Neural progenitor cell (in vitro differentiated cells): Measurements from ENCODE around the gene TARBP1. TPM values are rescaled to one million over a fixed set of nuclear protein-coding genes. Genes with fewer than 3 reads are reported as not detected.
"Not testable (repeated sequence)": the region's sequence is repeated elsewhere in the genome, so short reads cannot be mapped to it uniquely, and the experiment has no call there.

ENCODE experiments used
- DNase-seq: peaks from one replicate; pipeline ENCODE4 v3.0.0-alpha.2; 2016; ENCODE audit warnings: low spot score
- H2AFZ ChIP-seq: fragments of 200-600 bp; sonication (generic); replicated peaks from 2 replicates; pipeline ENCODE4 v1.6.1; 2016; ENCODE audit warnings: antibody characterized with exemption
- H3F3A ChIP-seq: fragments of 200-600 bp; sonication (generic); 2 replicates; pipeline ENCODE4 v1.6.1; 2016; ENCODE audit warnings: antibody characterized with exemption, low read depth
- H3K27ac ChIP-seq: fragments of 200-600 bp; sonication (generic); 2 replicates; pipeline ENCODE4 v1.5.1; 2016; ENCODE audit warnings: mild to moderate bottlenecking
- H3K27me3 ChIP-seq: fragments of 200-600 bp; sonication (generic); 2 replicates; pipeline ENCODE4 v1.6.1; 2016; ENCODE audit warnings: mild to moderate bottlenecking, moderate library complexity
- H3K36me3 ChIP-seq: fragments of 200-600 bp; sonication (generic); 2 replicates; pipeline ENCODE4 v1.5.1; 2016
- H3K4me1 ChIP-seq: fragments of 200-600 bp; sonication (generic); 2 replicates; pipeline ENCODE4 v1.6.1; 2016; ENCODE audit warnings: mixed run types
- H3K4me2 ChIP-seq: fragments of 200-600 bp; sonication (generic); 2 replicates; pipeline ENCODE4 v1.6.1; 2016
- H3K4me3 ChIP-seq: fragments of 200-600 bp; sonication (generic); 2 replicates; pipeline ENCODE4 v1.5.1; 2016
- H3K79me2 ChIP-seq: fragments of 200-600 bp; sonication (generic); 2 replicates; pipeline ENCODE4 v1.6.1; 2016; ENCODE audit warnings: low read depth
- H3K9ac ChIP-seq: fragments of 200-600 bp; sonication (generic); 2 replicates; pipeline ENCODE4 v1.6.1; 2016
- H3K9me3 ChIP-seq: fragments of 200-600 bp; sonication (generic); 2 replicates; pipeline ENCODE4 v1.5.1; 2016; ENCODE audit warnings: low read depth
- H4K20me1 ChIP-seq: fragments of 200-600 bp; sonication (generic); 2 replicates; pipeline ENCODE4 v1.6.1; 2016; ENCODE audit warnings: low read depth
- H3K27ac Mint-ChIP-seq: 3 replicates; pipeline ENCODE4 v1.8.0; 2021; ENCODE audit warnings: mixed read lengths
- H3K27me3 Mint-ChIP-seq: 2 replicates; pipeline ENCODE4 v1.8.0; 2022; ENCODE audit warnings: low read depth, mild to moderate bottlenecking, inconsistent platforms, moderate library complexity, mixed read lengths; ENCODE audit not compliant: insufficient read depth
- H3K36me3 Mint-ChIP-seq: 3 replicates; pipeline ENCODE4 v1.8.0; 2021; ENCODE audit warnings: mixed read lengths
- H3K4me1 Mint-ChIP-seq: 3 replicates; pipeline ENCODE4 v1.8.0; 2021; ENCODE audit warnings: mixed read lengths
- H3K4me3 Mint-ChIP-seq: 3 replicates; pipeline ENCODE4 v1.8.0; 2021; ENCODE audit warnings: mild to moderate bottlenecking, moderate library complexity, mixed read lengths
- H3K9me3 Mint-ChIP-seq: 3 replicates; pipeline ENCODE4 v1.8.0; 2020; ENCODE audit warnings: mixed read lengths
- EZH2 ChIP-seq: fragments of 200-600 bp; sonication (generic); IDR thresholded peaks from 2 replicates; pipeline ENCODE4 v1.6.1; 2017; ENCODE audit warnings: antibody characterized with exemption, mild to moderate bottlenecking, moderate library complexity
- EZH2phosphoT487 ChIP-seq: fragments of 200-600 bp; sonication (generic); IDR thresholded peaks from 2 replicates; pipeline ENCODE4 v1.6.1; 2017; ENCODE audit warnings: antibody characterized with exemption
- total RNA-seq: library from RNA; depleted of rRNA; stranded (reverse); fragments of >200 nt; gene quantifications from 2 replicates; pipeline ENCODE4 v1.2.3, GENCODE V29; 2015; ENCODE audit warnings: low replicate concordance
- TF ChIP-seq, protein P1 (sequence below): fragments of 200-600 bp; sonication (generic); IDR thresholded peaks from 2 replicates; pipeline ENCODE4 v1.5.1; 2017; ENCODE audit warnings: antibody characterized with exemption, mild to moderate bottlenecking

Gene TARBP1
- total RNA-seq, 1 donor from 2014 or later = 99.0 TPM

DNA sequence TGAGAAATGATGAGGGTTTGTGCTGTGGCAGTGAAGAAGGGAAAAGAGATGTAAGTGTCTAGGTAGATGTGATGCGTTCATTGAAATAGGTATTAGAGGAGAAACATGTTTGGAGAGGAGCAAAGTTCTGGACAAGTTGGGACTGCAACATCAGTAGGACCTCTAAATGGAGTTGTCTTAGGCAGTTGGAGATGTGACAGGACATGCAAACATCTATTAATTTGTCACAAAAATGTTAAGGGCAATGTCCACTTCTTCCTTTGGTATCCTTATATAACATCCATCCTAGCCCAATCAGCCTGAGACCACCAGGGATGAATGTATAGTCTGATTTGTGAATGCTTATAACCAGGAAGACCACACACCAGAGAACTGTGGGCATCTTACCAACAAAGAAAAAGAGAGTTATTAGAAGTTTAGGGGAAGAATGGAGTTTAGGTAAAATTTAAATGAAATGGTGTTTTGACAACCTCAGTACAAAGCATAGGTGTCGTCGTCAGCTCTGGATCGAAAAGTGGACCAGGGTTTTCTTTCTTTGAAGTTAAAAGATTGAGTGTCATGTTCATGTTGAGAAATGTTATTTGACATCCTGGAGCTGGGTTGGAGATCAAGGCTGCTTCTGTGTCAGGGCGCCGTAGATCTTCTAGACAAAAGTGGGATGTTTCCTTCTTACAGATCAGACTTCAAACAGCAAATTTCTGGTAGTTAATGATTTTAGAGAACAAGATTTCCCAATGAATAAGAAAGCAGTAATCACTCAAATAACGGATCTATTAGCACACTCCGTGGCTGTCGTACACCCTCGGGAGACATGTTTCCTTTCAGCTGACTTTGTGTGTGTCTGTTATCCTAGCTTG, 97.1 kb downstream of the TARBP1 start:
- no peaks in the 10 kb centered on the region for H3K27me3 ChIP-seq
- Mint-ChIP-seq H3K27me3 (peaks cover 2% of the 10 kb centered on the region), H3K36me3 (peaks cover 19% of the 10 kb centered on the region), H3K4me3 (no peak overlapping the region), H3K4me1 (no peaks in the 10 kb centered on the region), H3K9me3 (no peaks in the 10 kb centered on the region), H3K27ac (no peak overlapping the region)
- no peak overlapping the region for H3K9ac ChIP-seq
- no peaks in the 10 kb centered on the region for H3K36me3 ChIP-seq
- TF ChIP-seq EZH2 = no peak
- no peaks in the 10 kb centered on the region for H4K20me1 ChIP-seq
- no peaks in the 10 kb centered on the region for H3K4me1 ChIP-seq
- DNase-seq = no peak
- no peak overlapping the region for H3K4me2 ChIP-seq
- H3K9me3 ChIP-seq = no peaks in the 10 kb centered on the region
- no peaks in the 10 kb centered on the region for H3F3A ChIP-seq
- H3K4me3 ChIP-seq = no peak overlapping the region
- H3K79me2 ChIP-seq = peaks cover 16% of the 10 kb centered on the region
- no peak overlapping the region for H3K27ac ChIP-seq
- H2AFZ ChIP-seq = no peak overlapping the region

DNA sequence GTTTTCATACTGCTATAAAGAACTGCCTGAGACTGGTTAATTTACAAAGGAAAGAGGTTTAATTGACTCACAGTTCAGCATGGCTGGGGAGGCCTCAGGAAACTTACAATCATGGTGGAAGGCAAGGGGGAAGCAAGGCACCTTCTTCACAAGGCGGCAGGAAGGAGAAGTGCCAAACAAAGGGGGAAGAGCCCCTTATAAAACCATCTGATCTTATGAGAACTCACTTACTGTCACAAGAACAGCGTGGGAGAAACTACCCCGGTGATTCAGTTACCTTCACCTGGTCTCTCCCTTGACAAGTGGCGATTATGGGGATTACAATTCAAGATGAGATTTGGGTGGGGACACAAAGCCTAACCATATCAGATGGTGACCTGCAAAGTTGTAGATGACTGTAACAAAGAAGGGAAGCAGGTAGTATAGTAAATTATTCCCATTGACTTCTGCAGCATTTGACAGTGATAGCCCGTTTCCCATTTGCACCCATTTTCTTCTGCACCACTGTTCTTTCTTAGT, 99.3 kb downstream of the TARBP1 start:
- H3K9me3 Mint-ChIP-seq, H3K4me1 Mint-ChIP-seq, DNase-seq, H3K4me1 ChIP-seq, H3K4me3 Mint-ChIP-seq, H3K27ac ChIP-seq, H2AFZ ChIP-seq, H3K9ac ChIP-seq, H3F3A ChIP-seq, H3K4me2 ChIP-seq, H3K27me3 Mint-ChIP-seq, H3K36me3 ChIP-seq, H3K4me3 ChIP-seq, H4K20me1 ChIP-seq, H3K27me3 ChIP-seq, H3K9me3 ChIP-seq, H3K27ac Mint-ChIP-seq: not testable (repeated sequence)
- peaks cover 19% of the 10 kb centered on the region for H3K79me2 ChIP-seq
- peaks cover 24% of the 10 kb centered on the region for H3K36me3 Mint-ChIP-seq

DNA sequence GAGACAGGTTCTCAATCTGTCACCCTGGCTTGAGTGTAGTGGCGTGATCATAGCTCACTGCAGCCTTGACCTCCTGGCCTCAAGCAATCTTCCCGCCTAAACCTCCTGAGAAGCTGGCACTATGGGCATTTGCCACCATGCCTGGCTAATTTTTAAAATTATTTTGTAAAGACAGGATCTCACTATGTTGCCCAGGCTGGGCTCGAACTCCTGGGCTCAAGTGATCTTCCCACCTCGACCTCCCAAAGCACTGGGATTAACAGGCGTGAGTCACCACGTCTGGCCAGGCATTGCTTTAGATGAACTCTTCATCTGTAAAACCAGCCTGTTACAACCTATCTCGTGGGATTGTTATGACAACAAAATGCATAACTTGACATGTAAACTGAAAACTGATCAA, 103.3 kb downstream of the TARBP1 start:
- H3K9me3 Mint-ChIP-seq = no peaks in the 10 kb centered on the region
- H3K9me3 ChIP-seq = no peaks in the 10 kb centered on the region
- H3K27ac Mint-ChIP-seq = no peak overlapping the region
- no peak overlapping the region for H3K4me2 ChIP-seq
- H3K9ac ChIP-seq = no peak overlapping the region
- H3K36me3 Mint-ChIP-seq = peaks cover 24% of the 10 kb centered on the region
- DNase-seq = no peak
- no peaks in the 10 kb centered on the region for H3K36me3 ChIP-seq
- H3K27me3 ChIP-seq = no peaks in the 10 kb centered on the region
- no peak overlapping the region for H3K27ac ChIP-seq
- H3K4me3 ChIP-seq = no peak overlapping the region
- no peak overlapping the region for H2AFZ ChIP-seq
- peaks cover 15% of the 10 kb centered on the region for H3K4me1 Mint-ChIP-seq
- H4K20me1 ChIP-seq = no peaks in the 10 kb centered on the region
- H3K4me3 Mint-ChIP-seq = no peak overlapping the region
- H3K27me3 Mint-ChIP-seq = peaks cover 3% of the 10 kb centered on the region
- TF ChIP-seq EZH2phosphoT487 = no peak
- TF ChIP-seq, protein P1, sequence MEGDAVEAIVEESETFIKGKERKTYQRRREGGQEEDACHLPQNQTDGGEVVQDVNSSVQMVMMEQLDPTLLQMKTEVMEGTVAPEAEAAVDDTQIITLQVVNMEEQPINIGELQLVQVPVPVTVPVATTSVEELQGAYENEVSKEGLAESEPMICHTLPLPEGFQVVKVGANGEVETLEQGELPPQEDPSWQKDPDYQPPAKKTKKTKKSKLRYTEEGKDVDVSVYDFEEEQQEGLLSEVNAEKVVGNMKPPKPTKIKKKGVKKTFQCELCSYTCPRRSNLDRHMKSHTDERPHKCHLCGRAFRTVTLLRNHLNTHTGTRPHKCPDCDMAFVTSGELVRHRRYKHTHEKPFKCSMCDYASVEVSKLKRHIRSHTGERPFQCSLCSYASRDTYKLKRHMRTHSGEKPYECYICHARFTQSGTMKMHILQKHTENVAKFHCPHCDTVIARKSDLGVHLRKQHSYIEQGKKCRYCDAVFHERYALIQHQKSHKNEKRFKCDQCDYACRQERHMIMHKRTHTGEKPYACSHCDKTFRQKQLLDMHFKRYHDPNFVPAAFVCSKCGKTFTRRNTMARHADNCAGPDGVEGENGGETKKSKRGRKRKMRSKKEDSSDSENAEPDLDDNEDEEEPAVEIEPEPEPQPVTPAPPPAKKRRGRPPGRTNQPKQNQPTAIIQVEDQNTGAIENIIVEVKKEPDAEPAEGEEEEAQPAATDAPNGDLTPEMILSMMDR = no peak
- H3K4me1 ChIP-seq = peaks cover 6% of the 10 kb centered on the region
- H3K79me2 ChIP-seq = peaks cover 24% of the 10 kb centered on the region
- peaks cover 8% of the 10 kb centered on the region for H3F3A ChIP-seq

DNA sequence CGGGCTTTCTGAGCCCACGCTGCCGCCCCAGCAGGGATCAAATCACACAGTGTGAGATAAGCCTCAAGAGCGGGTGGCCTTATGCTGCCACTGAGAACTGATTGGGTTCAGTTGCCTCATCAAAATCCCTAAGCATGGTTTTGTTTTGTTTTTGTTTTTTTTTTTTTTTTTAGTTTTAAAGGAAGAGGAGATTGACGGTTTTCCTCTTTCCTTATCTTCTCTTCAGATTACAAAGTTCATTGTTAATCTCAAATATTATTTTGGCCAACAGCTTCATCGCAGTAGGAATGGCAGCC, 105.1 kb downstream of the TARBP1 start:
- Mint-ChIP-seq H3K4me3 (peak overlapping the region; percentile 99), H3K4me1 (peaks cover 15% of the 10 kb centered on the region), H3K9me3 (no peaks in the 10 kb centered on the region), H3K27ac (peak overlapping the region; percentile 98), H3K36me3 (peaks cover 17% of the 10 kb centered on the region), H3K27me3 (peaks cover 3% of the 10 kb centered on the region)
- Histone ChIP-seq H3K4me3 (peak overlapping the region; percentile 88), H3K36me3 (no peaks in the 10 kb centered on the region), H3K27me3 (peaks cover 13% of the 10 kb centered on the region), H4K20me1 (no peaks in the 10 kb centered on the region), H3K27ac (no peak overlapping the region), H3K79me2 (peaks cover 23% of the 10 kb centered on the region), H3F3A (peaks cover 8% of the 10 kb centered on the region), H3K9me3 (no peaks in the 10 kb centered on the region), H3K4me1 (peaks cover 6% of the 10 kb centered on the region), H3K4me2 (peak overlapping the region; percentile 92), H2AFZ (peak overlapping the region; percentile 93), H3K9ac (peak overlapping the region; percentile 81)
- DNase-seq = no peak
- no peak for TF ChIP-seq EZH2phosphoT487
- TF ChIP-seq EZH2 = no peak
- TF ChIP-seq, protein P1 = no peak
